HG03354 (cell line): ENCODE data around the gene COX7A2L.
"Not testable (repeated sequence)": the region's sequence is repeated elsewhere in the genome, so short reads cannot be mapped to it uniquely, and the experiment has no call there.

ENCODE experiments used
- ATAC-seq: cut with Tn5 transposase; IDR thresholded peaks from one replicate; pipeline ENCODE4 v1.9.1; 2021; ENCODE audit warnings: mild to moderate bottlenecking; ENCODE audit not compliant: unreplicated experiment, poor library complexity, severe bottlenecking

Gene COX7A2L

DNA sequence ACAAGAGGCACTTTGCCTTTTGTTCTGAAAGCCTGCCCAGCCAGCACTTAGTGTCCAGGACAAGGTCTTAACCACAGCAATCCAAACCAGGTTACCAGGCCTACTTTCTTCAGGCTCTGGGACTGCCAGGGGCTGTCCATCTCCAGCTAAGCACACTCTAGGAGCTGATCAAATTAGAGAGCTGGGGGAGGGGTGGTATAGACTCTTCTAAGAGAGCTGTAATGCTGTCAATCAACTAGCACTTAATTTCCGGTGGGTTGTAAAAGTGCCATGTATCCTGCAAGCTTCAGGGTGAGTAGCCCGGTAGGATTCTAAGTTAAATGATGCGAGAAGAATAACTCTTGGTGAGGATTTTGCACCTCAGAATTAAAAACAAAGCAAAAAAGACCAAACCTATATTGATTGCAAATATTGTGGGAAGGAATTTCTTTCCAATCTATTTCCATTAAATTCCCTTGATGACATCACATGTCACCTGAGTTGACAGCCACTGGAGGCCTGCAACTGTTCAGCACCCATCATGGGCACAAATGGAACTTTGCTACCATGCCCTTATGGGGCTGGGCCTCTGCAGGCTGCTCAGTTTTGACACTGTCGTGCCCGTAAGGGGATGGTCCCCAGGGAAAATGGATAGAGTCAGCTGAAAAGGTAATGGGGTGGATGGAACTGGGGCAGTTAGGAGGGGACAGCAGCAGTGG, 8.7 kb upstream of the COX7A2L start:
- ATAC-seq, result no peak

DNA sequence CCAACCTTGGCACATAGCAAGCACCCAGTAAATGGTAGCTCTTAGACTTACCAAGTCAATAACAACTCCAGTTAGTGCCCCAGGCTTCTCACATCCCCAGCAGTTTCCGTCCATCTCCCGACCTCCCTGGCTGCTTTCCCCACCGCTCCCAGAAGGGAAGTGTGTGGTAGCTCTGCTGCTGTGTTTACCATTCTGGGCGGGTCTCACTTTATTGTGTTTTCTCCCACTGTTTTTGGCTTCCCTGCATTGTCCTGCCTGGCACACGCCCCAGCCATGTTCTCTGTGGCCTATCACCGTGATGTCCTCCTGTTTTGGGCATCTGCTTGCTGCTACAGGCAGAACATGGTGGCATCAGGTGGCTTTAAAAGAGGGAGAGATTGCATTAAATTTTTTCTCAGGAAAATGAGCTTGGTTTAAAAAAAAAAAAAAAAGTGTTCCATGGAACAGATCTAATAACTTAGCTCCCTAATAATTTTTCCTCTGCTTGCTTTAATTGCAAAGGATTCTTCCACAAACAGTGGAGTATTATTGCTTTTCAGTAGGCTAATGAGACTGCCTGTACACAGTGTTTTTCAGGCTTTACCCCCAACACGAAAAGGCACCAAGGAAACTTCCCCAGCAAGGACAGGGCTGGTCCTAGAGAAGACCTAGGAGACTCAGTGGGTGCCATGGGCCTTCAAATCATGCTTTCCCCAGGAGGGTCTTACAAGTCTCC, 8.0 kb upstream of the COX7A2L start:
- no peak for ATAC-seq

GRCh38 chr2:42367835-42368234, 6.8 kb upstream of the COX7A2L start:
- no peak for ATAC-seq

DNA sequence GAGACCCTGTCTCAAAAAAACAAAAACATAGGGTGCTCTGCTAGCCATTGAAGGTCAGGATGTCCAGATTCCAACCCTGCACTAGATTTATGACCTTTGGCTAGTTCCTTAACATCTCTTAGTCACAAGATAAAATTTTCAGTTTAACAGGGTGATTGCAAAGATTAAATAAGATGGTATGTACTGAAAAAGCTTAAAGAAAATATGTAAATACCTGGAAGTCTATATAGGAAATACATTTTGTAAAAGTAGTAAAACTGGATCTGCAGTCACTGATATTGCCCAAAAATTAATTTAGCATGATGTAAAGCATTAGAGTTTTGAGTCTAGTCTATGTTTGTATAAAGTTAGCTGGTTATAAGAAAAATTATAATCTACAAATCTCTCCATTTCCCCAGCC, 5.4 kb upstream of the COX7A2L start:
- ATAC-seq, result no peak

GRCh38 chr2:42364658-42365057, 3.6 kb upstream of the COX7A2L start:
- ATAC-seq, result no peak

- no peak for ATAC-seq
Observed at GRCh38 chr2:42363413-42363812, 2.4 kb upstream of the COX7A2L start.

- no peak for ATAC-seq
Observed at GRCh38 chr2:42361728-42362283, 789 bp upstream of the COX7A2L start.

GRCh38 chr2:42360493-42360889, 526 bp downstream of the COX7A2L start:
- no peak for ATAC-seq

DNA sequence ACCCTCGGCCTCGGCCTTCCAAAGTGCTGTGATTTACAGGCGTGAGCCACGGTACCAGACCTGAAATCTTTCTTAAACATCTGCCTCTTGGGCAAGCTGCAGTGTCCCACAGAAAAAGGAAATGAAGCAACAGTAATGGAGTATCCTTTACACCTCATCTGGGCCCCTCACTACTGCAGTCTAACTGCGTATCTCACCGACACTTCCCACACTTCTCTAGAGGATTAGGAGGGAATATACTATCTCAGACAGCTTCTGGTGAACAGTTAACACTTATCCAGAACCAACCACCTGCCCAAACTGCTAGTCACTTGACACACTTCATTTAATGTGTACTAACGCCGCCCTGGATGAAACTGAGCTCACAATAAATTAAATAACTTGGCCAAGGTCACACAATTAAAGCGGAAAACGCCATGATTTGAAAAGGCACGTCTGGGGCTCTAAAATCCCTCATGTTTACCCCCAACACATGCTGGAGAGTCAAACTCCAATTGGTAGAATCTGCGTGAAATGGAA, 993 bp downstream of the COX7A2L start:
- no peak for ATAC-seq

- no peak for ATAC-seq
Observed at GRCh38 chr2:42359304-42359964, 1.6 kb downstream of the COX7A2L start.

GRCh38 chr2:42353792-42354429, 7.1 kb downstream of the COX7A2L start:
- ATAC-seq, result no peak

GRCh38 chr2:42351864-42352263, 9.2 kb downstream of the COX7A2L start:
- ATAC-seq, result no peak

- no peak for ATAC-seq
Observed at GRCh38 chr2:42350434-42351063, 10.5 kb downstream of the COX7A2L start.

DNA sequence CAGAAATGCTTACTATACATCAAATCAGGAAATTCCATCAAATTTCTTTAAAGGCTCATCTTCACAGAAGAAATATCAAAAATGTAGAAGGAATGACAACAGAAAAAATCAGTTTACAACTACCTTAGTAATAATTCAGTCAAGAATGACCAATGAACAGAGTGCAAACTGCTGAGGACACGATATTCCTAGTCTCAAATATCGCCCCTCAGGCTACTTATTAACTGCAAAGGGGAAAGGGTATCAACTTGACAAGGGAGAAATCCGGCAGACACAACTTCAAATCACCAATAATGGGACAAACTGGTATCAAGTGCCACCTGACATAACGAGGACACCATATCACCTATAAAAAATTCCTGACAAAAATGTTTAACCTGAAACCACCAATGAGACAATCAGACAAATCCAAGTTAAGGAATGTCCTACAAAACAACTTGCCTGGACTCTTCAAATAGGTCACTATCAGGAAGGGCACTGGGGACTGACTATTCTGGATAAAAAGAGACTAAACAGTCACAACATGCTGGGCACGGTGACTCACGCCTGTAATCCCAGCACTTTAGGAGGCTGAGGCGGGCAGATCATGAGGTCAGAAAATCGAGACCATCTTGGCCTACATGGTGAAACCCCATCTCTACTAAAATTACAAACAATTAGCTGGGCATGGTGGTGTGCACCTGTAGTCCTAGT, 12.8 kb downstream of the COX7A2L start:
- no peak for ATAC-seq

DNA sequence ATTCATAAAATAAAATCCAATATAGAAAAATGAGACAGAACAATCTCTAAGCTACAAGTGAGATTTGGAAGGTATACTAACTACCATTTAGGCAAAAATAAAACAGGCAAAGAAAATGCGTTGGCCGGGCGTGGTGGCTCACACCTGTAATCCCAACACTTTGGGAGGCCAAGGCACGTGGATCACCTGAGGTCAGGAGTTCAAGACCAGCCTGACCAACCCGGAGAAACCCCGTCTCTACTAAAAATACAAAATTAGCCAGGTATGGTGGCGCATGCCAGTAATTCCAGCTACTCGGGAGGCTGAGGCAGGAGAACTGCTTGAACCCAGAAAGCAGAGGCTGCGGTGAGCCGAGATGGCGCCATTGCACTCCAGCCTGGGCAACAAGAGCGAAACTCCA, 13.5 kb downstream of the COX7A2L start:
- ATAC-seq, result not testable (repeated sequence)

GRCh38 chr2:42346856-42347255, 14.2 kb downstream of the COX7A2L start:
- not testable (repeated sequence) for ATAC-seq

DNA sequence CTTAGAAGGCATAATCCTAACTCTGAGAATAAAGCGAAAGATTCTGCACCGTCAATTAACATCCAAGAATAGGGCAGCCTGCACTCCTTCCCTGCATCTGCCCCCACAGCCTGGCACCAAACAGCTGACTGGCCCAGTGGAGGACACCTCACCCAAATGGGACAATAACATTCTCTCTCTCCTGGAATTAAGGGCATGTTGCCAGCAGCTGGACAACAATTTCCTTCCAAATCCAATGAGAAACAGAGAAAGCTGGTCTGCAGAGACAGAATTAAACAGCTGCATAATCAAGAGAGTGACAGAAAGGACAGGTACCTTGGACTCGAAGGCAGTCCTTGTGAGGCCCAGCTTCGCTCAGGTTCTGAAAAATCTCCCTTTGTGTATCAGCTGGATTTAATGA, 15.0 kb downstream of the COX7A2L start:
- no peak for ATAC-seq

DNA sequence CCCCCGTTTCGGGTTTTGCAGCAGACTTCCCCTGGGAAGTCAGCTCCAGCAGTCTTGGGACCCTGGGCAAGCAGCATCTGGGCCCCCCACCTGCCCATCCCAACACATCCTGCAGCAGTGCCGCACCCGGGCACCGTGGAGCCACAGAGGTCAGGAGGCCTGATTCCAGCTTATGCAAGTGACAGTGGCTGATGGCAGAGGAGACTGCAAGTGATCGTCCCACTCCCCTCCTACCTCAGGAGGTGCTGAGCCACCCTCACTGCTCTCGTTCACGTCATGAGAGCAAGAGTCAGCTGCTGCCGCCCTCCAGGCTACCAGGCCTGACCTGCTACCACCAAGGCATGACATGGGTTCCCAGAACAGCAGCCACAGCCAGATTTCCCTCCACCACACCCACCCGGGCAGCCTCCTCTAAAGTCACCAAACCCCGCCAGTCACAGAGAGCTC, 18.2 kb downstream of the COX7A2L start:
- no peak for ATAC-seq
